SK-N-SH (cell line): ENCODE measurements around the gene TOMM22.

ENCODE experiments used
- CTCF ChIP-seq: fragments of 200-600 bp; sonication (generic); IDR thresholded peaks from 2 replicates; pipeline ENCODE4 v1.6.1; 2017; ENCODE audit warnings: antibody characterized with exemption, mild to moderate bottlenecking, moderate library complexity
- EP300 ChIP-seq, 2 experiments: IDR thresholded peaks; 2 replicates each; pipeline versions ENCODE4 v1.4.0 to v1.6.1; 2012; ENCODE audit warnings: borderline replicate concordance in 1 of 2, low read depth in 1 of 2, low read length in 1 of 2
- EZH2phosphoT487 ChIP-seq: fragments of 200-600 bp; sonication (generic); IDR thresholded peaks from 2 replicates; pipeline ENCODE4 v1.6.1; 2017; ENCODE audit warnings: low read depth, mixed run types, mild to moderate bottlenecking, antibody characterized with exemption, moderate library complexity, borderline replicate concordance
- GABPA ChIP-seq: IDR thresholded peaks from 2 replicates; pipeline ENCODE4 v1.4.0; 2012; ENCODE audit warnings: low read depth, mild to moderate bottlenecking
- PBX3 ChIP-seq: IDR thresholded peaks from 2 replicates; pipeline ENCODE4; 2012
- RAD21 ChIP-seq: IDR thresholded peaks from 2 replicates; pipeline ENCODE4 v1.6.1; 2012; ENCODE audit warnings: mild to moderate bottlenecking, low read length
- SIN3A ChIP-seq: IDR thresholded peaks from 2 replicates; pipeline ENCODE4 v1.6.1; 2012; ENCODE audit warnings: low read depth, mild to moderate bottlenecking, low read length, moderate library complexity, borderline replicate concordance
- TAF1 ChIP-seq: IDR thresholded peaks from 2 replicates; pipeline ENCODE4 v1.6.1; 2012; ENCODE audit warnings: low read depth, mild to moderate bottlenecking, low read length, moderate library complexity, borderline replicate concordance

GRCh38 chr22:38698407-38699094 lies 16.8 kb downstream of the TOMM22 start:
- no peak for TF ChIP-seq CTCF
- no peak for TF ChIP-seq EP300 (IDR thresholded peaks at IDR 0.05; ENCODE audit: borderline replicate concordance in 1 of 2, low read depth in 1 of 2, low read length in 1 of 2)
- no peak for TF ChIP-seq RAD21
- no peak for TF ChIP-seq EZH2phosphoT487
- no peak for TF ChIP-seq PBX3
- no peak for TF ChIP-seq SIN3A
- no peak for TF ChIP-seq GABPA
- no peak for TF ChIP-seq TAF1
